ENCODE results near the gene DPP4. TPM values are rescaled to one million over a fixed set of nuclear protein-coding genes. Genes with fewer than 3 reads are reported as not detected.

DPP4 gene
- total RNA-seq, 1 donor from 2014 or later: 2.1 TPM

DNA sequence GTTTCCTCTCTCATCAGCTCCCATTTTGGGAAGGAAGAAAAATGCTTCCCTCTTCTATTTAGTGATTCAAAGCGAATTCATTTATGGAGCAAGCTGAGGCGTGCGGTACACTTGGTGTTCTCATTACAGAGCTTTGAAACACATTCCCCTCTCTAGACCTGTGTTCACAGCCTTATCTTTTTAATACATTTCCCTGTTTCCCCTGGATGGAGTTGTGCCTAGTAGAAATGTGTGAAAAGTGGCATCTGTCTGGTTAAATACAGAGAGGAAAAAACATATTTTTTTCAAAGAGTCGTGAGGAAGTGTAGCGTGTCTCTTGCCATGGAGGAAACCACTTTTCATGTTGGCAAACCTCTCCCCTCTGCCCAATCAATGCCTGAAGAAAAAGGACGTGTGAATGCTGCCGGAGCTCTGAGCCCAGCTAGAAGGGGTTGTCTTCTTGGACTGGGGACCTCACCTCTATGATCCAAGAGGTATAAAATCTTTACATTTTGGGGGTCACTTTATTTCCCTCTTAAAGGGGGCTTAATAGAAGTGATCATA is 52.4 kb downstream of the DPP4 start:
- no peak for DNase-seq (ENCODE audit: low spot score)

DNA sequence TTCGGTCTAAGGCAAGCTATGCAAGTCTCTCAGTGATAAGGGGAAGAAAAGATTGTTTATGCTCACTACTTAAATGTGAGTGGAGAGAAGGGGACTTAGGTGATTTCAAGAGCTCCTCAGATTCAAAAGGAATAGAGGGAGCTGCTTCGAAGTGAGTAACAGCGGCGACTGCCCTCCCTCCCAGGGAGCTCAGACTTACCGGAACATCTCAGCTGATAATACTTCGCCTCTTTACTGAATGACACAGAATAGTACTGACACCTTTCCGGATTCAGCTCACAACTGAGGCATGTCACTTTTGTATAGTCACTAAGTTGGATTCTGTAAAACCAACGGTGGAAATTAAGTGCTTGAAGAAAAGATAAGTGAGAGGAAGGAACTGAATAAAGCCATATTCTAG is 55.5 kb downstream of the DPP4 start:
- DNase-seq (ENCODE audit: low spot score): no peak

DNA sequence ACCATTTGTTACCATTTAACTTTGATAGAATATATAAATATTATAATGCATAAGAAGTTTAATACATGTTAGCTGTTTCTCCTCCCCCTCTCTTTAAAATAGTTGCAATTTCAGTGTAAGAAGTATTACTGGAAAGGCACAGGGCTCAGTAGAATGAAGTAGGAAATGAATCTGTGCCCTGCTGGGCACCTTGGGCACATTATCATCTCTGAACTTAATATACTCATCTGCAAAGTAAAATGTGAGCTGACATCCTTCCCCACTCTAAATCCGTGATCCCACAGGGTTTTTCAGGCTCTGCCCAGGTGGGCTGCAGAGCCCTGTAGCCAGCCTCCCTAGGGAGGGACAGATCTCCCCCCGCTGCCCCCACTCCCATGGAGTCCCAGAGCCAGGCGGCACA is 56.8 kb downstream of the DPP4 start:
- DNase-seq (ENCODE audit: low spot score): no peak

DNA sequence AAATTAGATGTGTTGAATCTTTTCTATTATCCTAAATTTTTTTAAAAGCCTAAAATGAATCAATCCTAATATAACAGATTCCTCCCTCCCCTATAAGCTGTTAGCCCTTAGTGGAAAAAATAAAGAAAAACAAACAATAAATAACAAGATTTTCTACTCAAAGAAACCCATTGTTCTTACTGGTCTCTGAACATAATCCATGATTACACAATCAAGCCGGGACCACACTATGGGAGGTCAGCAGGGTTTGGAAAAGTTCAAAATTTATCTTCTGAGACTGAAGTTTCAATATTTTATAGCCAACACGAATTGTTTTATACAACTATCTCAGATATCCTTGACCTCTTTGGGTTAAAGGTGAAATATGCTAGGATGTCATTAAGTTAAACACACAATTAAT is 57.9 kb downstream of the DPP4 start:
- DNase-seq (ENCODE audit: low spot score): no peak

DNA sequence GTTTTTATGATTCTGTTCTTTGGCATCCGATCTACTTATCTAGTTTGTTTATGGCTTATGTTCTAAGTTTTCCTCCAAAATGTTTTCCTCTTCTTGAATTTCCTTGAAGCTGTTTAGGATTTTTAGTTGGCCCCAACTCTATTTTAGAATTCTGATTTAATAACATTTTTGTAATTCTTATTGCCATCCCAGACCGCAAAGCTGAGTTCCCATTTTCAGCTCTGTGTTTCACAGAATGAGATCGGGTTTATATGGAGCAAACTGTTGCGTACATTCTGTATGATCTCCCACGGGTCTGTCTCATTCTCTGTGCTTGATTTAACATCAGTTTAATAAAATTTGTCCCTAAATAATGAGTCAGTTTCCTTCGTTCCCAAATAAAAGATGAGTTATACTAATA is 59.3 kb downstream of the DPP4 start:
- no peak for DNase-seq (ENCODE audit: low spot score)

DNA sequence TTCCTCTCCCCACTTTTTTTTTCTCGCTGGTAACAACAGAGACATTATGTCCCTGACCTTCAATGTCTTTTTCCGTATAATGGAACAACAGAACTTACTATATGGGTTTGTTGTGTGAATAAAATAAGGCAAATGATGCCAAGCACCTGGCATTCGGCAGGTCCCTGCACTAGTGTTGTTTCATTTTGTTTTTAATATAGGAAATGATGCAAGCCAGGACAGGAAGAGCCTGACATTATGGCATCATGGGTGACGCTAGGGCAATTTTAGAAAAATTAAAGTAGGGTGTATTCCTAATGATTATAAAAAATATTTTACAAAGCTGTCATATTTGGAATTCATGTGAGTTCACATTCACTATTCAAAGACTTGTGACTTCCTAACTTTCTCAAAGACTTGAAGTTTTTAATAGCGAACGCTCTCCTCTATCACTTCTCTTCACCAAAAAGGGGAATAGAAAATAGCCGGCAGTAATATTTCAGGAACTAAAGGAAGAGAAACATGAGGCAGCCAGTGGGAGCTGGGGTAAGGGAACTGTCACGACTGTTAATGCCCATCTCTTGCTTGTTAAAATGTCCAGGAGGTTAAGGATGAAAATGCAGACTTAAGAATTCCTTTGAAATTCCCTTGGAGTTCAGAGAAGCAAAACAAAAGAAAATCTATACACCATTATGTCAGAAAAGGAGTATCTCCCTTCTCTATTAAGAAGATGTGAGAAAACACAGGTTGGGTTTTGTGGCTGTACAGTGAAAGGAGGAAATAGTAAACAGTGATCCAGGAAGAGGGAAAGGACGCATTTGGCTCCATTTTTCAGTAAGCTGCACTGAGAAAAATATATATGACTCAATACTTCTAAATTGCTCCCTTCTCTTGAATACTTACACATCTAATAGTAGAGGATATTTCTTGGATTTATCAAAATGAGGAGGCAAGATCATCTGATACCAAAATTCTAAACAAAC is 60.2 kb downstream of the DPP4 start:
- DNase-seq (ENCODE audit: low spot score): no peak

DNA sequence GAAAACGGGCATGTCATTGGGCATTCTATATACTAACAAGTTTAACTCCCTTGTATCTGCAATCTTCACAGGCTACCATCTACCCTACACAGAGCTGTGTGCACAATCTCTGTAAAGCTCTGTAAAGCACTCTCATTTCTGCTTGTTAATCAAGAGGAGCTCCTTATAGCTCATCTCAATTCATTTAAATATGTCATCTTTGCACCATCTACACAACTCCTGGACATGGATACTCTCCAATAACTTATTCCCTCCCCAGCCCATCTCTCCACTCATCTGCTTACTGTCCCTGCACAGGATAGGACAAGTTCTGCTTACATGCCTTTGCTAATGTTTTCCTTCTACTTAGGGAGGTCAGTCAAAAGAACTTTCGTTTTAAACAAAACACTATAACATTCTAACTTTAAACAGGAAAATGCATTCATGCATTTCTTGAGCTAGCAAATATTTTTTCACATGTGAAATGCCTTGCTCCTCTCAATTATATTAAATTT is 61.4 kb downstream of the DPP4 start:
- DNase-seq (ENCODE audit: low spot score): no peak

DNA sequence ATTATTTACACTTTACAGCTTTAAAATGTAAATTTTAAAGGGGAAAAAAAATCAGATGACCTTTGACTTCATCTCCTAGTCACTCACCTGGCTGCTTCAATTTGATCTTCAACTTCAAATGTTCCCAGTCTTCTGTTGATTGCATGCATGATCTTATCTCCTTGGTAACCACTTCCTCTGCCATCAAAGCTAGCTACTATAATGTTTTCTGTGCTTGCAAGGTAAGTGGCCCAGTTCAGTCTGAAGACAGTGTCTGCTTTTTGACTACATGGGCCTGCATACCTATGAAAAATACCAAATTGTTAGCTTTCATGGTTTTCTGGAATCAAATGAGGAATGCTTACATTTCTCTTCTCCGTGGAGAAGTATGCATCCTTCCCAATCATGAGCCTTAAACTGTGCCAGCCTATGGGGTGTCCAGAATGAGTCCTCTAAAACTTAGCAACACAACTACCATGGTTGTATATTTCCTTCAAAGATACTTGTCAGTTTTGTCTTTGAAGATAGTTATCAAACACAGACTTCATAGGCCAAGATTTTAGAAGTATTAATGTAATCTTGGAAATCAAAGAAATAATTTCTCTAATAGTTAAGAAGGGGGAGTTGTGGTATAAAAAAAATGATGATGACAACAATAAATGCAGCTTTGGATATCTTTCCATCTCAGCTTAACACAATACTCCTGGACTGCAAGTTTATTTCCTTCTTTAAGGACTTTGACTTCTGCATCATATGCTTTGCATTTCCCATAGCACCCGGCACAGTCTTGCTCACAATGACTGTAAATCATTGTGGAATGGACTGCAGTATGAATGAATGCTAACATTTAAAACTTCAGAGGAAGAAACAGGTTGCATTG is 62.1 kb downstream of the DPP4 start:
- no peak for DNase-seq (ENCODE audit: low spot score)

DNA sequence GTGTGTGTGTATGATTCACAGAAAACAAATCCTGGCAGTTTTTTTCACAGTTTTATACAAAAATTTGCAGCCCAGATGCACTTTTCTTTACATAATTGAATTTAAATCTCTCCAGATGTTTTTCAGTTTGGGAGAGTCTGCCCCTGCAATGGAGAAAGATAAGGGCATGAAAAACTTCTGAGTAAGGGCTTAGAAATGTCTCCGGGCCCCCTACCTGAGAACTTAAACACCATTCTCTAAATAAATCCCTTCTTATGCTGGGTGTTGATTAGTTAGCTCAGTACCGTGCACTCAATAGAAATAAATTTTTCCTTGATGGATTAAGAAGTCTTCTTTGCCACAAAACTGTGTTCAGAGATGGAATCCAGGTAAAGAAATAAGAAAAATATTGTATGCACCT is 64.5 kb downstream of the DPP4 start:
- DNase-seq (ENCODE audit: low spot score): no peak

DNA sequence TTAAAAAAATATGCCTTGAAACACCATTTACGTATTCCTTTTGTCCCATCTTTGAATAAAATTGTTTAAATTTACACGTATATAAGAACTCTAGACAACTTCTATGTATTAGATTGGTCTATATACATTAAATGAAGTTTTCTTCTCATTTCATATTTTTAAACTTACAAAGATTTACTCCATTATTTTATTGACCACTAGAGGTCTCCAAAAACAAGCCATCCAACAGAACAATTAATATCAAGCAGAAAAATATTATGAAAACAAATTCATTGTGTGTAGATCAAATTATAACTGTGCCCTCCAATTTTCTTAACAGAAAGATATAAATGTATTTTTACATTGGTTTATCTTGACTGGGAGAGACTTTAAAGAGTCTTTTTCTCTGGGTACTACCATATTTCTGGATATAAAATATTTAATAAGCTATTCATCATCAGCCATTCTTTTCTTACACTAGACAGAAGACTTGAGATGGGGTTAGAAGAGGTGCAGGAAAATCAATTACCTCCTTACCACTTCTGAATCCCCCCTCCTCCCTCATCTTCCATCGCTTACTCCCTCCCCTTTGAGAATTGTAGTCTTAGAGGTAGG is 66.5 kb downstream of the DPP4 start:
- no peak for DNase-seq (ENCODE audit: low spot score)

DNA sequence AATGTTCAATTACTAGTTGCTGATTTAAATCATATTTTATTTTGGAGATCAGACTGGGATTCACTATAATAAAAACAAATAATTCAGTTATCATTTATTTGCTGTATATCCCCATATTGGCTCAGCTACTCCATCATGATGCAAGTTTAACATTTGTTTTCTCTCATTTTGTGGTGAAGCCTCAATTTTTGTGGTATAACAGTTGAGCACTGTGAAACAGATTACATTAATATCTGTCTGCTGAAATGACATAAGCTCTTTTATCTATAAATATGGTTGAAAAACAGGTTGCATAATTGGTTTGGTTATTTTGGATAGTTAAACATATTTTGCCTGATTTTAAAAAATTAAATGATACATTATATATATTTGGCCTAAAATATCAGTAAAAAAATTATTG is 67.7 kb downstream of the DPP4 start:
- no peak for DNase-seq (ENCODE audit: low spot score)

DNA sequence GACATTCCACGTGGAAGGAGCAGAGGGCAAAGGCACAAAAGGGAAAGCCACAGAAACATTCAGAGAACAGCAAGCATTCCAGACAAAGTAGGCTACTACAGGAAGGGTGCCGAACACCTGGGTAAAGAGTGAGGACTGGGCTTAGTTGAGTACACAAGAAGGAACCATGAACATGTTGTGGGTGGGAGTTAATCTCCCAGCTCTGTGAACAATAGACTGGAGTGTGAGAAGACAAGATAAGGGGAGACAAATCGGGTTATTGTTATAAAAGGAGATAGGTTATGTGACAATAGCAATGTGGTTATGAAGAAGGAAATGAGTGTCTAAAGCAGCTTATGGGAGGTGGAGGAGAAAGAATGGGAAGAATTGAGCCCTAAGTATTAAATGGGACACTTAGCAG is 70.0 kb downstream of the DPP4 start:
- no peak for DNase-seq (ENCODE audit: low spot score)

DNA sequence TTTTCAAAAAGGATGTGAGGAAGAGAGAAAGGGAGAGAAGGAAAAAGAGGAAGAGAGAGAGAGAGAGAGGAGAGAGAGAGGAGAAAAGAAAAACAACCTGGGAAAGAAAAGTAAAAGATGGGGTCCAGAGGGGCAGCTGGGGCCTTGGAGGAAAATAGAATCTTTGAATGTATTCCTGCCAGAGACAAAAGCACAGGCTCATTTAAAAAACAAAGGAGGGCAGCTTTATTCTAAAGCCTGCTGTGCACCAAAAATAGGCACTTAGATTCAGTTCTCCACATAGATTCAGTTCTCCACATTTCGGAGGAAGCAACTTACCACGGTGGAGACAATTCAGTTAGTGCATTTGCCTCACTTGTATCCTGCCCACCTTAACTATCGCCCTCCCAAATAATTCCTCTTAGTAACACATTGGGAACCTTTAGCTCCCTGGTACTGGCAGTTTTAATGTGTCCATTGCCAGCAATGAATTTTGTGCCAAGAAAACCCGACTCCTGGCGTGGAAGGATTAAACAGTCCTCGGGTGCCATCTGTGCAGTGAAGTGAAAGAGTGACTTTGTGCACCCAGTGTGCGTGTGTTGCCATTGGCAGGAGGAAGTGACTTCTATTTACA is 71.3 kb downstream of the DPP4 start:
- no peak for DNase-seq (ENCODE audit: low spot score)

DNA sequence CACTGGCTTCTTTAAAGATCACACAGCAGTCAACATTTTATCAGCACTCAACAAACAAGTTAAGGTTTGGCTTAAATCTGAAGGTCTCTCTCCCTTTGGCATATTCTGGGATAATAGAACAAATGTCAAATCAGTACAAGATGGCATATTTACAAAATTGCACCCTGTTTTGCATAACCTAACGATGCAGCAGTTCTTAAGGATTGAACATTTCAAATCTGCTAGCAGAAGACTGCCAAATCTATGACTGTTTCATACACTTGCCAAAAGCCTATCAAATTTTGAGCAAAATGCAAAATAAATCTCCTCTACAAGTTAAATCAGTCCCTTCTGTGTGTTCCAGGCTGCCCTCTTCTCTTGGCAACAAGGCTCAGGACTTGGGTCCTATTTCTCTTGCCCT is 73.6 kb downstream of the DPP4 start:
- no peak for DNase-seq (ENCODE audit: low spot score)

DNA sequence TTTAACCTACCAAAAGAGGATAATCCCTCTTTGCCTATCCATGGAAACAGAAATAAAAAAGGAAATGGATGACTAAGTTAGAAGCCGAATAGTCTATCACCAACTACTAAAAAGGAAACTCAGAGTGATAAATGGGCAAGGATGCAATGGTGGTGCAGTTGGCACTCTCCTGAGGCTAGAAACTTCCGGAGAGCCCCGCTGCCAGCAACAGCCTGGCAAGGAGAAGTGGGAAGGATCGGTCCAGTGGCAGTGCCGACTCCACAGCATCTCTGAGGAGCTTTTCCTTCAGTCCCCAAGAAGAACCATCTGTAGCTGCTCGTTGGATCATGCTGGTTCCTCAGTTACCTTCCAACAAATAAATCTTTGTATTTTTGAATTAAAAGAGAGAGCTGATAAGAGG is 74.7 kb downstream of the DPP4 start:
- DNase-seq (ENCODE audit: low spot score): no peak

DNA sequence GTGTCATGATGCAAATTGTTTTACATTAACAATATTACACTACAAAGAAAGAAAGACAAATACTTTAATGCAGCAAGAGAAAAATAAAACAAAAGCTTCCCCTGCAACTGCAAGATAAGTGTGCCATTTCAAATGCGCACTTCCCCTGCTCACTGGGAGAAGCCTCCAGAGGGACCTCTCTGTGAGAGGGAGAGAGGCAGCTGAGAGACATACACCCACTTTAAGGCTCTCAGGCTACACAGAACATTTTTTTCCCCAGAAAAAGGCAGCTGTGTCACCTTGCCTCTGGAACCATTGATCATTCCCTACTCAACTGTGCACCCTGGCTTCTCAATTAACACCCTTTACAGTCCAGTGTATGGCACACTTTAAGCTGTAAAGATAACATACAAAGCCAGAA is 75.2 kb downstream of the DPP4 start:
- no peak for DNase-seq (ENCODE audit: low spot score)

DNA sequence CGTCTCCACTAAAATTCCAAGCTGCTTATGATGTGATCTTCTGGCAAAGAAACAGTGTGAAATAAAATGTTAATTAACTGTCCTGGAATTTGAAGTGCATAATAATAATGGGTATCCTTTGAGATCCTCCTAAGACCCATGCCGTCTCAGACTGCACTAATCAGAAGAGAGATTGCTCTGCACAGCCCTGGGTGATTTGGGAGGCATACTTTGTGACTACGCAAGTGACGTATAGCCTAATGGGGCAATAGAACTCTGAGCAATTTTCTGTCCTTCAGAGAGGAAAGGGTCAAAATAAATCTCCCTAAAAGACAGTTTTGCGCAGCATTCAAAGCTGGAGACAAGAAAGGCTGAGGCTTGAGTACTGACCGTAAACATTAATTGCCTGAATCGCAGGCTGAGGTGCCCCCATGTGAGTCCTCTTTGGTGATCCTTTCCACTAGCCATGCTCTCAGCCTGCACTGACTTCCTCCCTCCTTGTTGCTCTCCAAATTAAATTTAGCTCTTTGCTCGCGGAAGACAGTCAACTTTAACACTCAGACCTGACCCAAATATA is 76.0 kb downstream of the DPP4 start:
- no peak for DNase-seq (ENCODE audit: low spot score)

DNA sequence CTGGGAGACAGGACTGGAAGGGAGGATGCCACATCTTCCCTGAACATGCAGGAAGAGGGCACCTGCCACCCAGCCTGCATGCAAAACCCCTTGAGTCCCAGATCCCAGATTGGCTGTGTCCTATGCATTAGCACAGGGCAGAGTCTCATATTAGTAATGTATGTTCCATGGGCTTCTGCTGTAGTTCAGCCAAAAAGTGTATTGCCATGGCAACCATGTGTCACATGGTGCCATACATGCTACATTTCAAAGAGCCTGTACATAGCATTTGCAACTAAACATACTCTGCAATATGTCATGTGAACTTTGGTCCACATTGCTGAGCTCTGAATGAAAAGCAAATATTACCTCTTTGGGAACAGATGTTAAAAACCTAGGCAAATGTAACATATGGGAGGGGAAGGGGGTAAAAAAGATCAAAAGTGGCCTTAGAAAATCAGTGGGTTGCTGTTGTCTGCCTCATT is 78.4 kb downstream of the DPP4 start:
- no peak for DNase-seq (ENCODE audit: low spot score)

DNA sequence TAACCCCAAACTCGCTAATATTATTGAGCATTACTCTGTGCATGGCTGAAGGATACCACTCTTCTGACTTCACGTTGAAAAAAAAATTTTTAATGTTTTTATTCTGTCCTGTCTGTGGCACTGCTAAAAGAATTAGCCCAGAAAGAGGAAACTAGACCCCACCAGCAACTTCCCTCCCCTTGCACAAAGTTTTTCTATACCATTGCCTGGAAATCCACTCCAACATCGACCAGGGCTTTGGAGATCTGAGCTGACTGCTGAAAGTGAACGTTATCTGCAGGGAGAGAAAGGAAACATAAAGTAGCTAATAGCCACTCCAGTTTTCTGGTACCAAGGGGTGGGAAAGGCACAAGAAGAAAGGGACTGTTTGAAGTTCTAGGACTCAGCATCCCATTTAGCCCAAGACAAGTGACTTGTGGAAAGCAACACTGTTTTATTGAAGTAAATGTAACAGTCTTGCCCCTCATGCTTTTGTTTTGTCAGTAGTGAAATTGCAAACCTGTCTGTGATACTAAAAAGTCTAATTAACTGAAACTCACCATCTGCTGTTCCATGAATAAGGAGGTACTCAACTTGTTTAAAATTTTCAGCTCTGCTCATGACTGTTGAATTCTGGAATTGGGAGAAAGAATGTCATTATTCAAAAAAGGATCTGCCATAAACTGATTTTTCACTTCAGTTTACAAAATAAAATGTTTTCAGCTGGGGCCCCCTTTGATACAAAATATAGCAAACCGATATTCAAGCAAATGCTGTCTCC is 79.1 kb downstream of the DPP4 start:
- no peak for DNase-seq (ENCODE audit: low spot score)

DNA sequence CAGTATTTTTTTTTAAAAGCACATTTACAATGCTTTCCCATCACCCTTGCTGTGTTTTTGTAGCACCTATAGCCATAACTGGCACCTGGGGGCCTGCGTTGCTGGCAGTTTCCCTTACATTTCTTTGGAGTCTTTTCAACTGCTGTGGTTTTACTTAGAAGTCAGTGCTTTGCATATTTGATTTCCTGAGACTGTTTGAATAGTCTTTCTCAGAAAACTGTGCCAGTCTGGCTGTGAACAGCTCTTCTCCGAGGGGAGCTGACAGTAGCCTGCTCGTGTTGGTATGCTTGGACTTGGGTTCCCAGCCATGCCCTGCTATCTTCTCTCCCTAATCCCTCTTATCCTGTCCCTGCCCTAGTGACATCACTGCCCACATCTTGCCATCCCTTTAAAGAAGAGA is 81.5 kb downstream of the DPP4 start:
- DNase-seq (ENCODE audit: low spot score): no peak

Data from ureter (tissue), 1 donor.